GM12874 (cell line): ENCODE data around the gene CASKIN1.

Source experiments
- CTCF ChIP-seq: IDR thresholded peaks from 2 replicates; pipeline ENCODE4 v1.5.1; 2011; ENCODE audit warnings: low read depth, mild to moderate bottlenecking, control low read depth, low read length, moderate library complexity; ENCODE audit not compliant: insufficient read depth

The CASKIN1 gene

GRCh38 chr16:2206420-2206779, 10.0 kb upstream of the CASKIN1 start:
- TF ChIP-seq CTCF: no peak

GRCh38 chr16:2205967-2206313, 9.5 kb upstream of the CASKIN1 start:
- TF ChIP-seq CTCF: no peak

- TF ChIP-seq CTCF: peak; percentile 35; the same call in 1 of the 2 replicates
Observed at GRCh38 chr16:2205104-2205966, 8.9 kb upstream of the CASKIN1 start, which contains the start of gene MLST8. Gene MLST8 (plus strand): TSS chr16:2205454. CDS start chr16:2206086, 632 bp downstream.

DNA sequence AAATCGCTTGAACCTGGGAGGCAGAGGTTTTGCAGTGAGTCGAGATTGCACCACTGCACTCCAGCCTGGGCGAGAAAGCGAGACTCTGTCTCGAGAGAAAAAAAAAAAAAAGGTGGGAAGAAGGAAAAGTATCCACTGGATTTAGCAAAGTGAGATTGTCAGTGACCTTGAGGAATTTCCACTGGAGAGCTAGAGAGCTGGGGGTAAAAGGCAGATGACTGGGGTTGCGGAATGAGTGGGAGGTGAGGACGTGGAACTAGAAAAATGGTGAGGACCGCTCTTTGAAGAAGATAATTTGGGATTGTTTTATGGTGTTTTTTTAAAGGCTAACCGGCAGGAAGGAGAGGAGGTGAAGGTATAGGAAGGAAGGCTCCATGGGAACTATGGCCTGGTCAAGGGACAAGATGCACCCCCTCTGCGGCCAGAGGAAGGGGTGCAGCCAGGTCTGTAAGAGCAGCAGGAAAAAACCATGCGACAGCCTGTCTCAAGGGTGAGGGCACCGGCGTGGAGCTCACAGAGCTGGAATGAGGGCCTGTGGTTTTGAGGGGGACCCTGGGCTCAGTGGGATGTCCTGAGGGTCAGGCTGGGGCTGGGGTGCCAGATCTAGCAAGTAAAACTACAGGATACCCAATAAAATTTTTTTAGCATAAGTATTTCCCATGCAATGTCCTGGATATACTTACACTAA, 8.2 kb upstream of the CASKIN1 start:
- TF ChIP-seq CTCF: no peak

DNA sequence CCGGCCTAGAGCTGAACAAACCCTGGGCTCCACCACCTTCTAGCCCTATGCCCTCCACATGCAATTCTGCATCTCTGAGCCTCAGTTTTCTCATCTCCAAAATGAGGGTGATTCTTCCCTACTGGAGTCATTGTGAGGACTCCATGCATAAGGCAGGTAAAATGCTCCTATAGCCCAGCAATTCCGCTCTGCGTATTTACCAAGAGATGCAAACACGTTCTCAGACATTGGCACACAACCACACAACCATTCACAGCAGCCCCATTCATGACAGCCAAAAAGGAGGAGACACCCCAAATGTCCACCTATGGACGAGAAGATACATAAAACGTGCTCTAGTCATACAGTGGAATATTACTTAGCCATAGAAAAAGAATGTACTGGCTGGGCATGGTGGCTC, 3.9 kb upstream of the CASKIN1 start:
- TF ChIP-seq CTCF: no peak

DNA sequence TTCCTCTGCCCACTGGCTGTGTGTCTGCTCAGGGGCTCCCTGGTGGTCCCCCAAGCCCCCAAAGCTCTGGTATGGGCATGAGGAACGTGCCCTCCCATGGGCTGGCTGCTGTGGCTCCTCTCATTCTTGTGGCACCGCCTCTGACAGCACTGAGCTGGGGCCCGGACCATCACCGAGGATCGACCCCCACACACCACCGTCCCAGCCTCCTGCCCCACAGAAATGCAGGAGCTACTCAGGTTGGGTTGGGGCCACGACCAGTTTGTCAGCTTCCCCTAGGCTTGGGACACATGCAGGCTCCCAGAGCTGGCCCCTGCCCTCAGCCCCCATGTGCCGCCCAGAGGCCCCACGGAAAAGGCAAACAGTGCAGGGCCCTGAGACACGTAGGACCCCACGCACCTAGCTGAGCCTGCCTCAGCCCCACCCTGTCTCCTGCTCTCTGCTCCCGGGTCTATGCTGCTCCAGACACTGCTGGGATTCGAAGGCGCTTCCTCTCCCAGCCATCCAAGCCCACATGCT, 3.3 kb upstream of the CASKIN1 start:
- TF ChIP-seq CTCF: no peak

- TF ChIP-seq CTCF: no peak
Observed at GRCh38 chr16:2199095-2199494, 2.7 kb upstream of the CASKIN1 start.
